SHP77 (cell line): ENCODE results near the gene ANKRD6.

Experiments used
- DNase-seq, 2 experiments: peaks; one replicate each; lab custom pipeline; 2025; lab: John Stamatoyannopoulos, UW

The ANKRD6 gene

DNA sequence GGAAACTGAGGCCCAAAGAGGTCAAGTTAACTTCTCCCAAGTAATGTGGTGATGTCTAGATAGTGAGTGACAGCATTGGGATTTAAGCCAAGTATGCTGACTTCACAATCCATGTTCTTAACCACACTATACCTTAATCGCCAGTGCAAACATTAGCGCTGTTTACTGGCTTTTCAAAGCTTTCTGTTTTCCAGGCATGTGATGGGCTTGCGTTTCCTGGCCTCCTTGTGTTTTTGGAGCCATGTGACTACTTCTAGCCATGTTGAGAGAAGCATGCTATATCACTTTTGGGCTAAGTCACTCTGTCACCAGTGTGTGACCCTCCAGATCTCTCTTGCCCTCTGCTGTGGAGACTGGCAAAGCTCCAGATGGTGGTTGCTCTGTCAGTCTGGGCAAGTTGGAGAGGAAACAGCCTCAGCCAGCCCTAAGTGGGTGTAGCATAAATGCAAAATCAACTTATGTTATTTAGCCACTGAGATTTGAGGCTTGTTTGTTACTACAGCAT is 76.9 kb downstream of the ANKRD6 start:
- peak; percentile 29 to 30 for DNase-seq

DNA sequence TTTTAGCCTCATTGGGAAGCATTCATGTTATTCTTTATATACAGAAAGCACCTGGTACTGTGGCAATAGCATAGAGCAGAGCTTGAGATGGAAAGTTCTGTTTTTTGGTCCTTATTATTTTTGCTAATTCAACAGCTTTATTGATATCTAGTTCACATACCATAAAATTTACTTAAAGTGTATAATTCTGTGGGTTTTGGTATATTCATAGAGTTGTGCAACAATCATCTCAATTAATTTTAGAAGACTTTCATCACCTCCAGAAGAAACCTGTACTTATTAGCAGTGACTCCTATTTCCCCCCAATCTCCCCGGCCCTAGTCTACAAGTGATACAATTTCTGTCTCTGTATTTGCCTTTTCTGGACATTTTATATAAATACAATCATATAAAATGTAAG is 77.4 kb downstream of the ANKRD6 start:
- no peak for DNase-seq

DNA sequence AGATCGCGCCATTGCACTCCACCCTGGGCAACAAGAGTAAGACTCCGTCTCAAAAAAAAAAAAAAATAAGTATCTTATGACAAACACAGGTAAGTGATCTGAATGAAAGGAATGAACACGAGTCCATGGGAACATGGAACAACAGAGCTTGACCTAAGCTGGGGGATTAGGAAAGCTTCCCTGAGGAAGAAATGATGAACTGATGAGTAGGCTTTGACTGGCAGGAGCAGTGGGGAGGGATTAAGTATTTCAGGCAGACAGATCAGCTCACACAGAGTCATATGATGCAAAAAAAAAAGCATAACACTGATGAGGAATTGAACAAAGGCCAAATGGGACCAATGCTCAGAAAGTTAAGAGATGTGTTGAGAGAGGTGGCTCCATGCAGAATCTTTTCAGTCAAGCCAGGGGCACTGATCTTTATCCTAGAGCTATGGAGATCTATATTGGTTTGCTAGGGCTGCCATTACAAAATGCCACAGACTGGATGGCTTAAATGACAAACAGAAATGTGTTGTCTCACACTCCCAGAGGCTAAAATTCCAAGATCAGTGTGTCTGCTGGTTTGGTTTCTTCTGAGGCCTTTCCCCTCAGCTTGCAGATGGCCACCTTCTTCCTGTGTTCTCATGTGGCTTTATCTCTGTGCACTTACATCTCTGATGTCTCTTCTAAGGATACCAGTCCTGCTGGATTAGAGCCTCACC is 85.6 kb downstream of the ANKRD6 start:
- no peak for DNase-seq

DNA sequence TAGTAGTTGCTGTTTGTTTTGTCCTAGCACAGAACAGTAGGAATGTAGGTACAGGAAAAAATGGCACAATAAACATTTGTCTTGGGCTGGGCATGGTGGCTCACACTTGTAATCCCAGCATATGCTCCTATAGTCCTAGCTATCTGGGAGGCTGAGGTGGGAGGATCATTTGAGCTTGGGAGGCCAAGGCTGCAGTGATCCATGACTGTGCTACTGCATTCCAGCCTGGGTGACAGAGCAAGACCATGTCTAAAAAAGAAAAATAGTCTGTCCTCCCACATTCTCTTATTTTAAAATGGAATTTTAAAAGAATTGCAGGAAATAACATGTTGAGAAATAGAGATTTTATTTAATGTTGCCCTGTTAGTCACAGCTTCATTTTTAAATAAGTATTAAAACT is 87.8 kb downstream of the ANKRD6 start:
- no peak for DNase-seq

DNA sequence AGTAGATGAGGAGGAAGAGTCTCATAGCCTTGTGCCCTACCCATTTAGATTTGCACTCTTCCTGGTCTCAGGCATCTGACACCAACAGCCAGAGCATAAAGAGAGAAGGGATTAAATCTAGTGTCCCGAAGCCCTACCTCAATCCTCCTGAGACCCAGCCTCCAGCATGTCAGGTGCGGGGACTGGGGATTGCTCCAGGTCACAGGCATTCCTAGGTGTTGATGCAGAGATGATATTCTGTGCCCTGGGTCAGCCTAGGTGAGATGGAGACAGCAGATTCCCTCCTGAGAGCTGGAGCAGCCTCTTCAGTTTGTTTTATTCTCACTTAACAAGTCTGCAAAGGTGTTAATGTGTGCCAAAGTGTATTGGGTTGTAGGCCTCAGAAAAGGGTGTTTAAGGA is 89.8 kb downstream of the ANKRD6 start:
- DNase-seq, result no peak

- no peak for DNase-seq
These were observed 93.0 kb downstream of the ANKRD6 start for GRCh38 chr6:89525786-89526562.

DNA sequence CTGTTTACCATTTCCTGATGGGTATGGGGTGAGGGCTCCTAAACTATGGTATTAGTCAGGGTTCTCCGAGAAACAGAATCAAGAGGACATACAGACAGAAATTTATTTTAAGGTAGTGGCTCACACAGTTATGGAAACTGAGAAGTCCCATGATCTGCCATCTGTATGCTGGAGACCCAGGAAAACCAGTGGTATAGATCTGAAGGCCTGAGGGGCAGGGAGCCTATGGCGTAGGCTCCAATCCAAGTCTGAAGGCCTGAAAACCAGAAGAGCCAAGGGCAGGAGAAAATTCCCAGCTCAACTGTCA is 93.6 kb downstream of the ANKRD6 start:
- no peak for DNase-seq

DNA sequence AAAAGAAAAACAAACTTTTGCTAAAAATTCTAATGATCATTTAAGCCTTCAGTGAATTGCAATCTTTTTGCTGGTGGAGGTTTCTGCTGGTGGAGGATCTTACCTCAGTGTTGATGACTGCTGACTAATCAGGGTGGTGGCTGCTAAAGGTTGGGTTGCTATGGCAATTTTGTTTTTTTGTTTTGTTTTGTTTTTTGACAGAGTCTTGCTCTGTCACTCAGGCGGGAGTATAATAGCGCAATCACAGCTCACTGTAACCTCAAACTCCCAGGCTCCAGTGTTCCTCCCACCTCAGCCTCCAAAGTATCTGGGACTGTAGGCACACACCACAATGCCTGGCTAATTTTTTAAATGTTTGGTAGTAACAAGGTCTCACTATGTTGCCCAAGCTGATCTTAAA is 94.7 kb downstream of the ANKRD6 start:
- DNase-seq, result no peak

DNA sequence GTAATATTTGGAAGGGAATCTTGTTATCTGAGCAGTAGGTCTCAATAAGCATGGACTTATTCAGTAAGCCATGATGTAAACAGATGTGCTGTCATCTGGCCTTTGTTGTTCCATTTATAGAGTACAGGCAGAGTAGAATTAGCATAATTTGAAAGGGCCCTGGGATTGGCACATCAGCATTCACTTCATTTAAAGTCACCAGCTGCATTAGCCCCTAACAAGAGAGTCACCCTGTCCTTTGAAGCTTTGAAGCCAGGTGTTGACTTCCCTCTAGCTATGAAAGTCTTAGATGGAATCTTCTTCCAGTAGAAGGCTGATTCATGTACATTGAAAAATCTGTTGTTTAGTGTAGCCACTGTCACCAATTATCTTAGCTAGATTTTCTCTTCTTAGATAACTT is 95.9 kb downstream of the ANKRD6 start:
- DNase-seq, result no peak

DNA sequence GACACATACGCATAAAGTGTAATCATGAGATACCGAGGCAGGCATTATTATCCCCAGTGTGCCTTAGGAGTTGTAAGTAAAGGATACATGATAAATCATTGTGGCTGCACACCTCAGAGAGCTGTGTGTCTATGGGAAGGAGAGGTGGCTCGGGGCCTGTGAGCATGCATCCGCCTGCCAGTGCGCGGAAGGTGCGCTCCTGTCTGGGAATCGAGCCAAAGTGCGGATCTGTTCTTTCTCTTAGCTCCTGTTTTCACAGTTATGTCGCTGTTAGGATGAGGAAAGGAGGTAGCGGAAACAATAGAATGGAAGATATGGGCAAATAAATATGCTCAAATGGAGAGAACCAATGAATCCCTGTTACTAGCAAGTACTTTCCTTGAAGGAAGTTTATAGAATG is 98.0 kb downstream of the ANKRD6 start:
- peak in 1 of 2 experiments; percentile 12 for DNase-seq

GRCh38 chr6:89536231-89536630 is 103.3 kb downstream of the ANKRD6 start:
- peak; percentile 71 to 87 for DNase-seq

GRCh38 chr6:89539779-89540178 is 106.8 kb downstream of the ANKRD6 start:
- no peak for DNase-seq

DNA sequence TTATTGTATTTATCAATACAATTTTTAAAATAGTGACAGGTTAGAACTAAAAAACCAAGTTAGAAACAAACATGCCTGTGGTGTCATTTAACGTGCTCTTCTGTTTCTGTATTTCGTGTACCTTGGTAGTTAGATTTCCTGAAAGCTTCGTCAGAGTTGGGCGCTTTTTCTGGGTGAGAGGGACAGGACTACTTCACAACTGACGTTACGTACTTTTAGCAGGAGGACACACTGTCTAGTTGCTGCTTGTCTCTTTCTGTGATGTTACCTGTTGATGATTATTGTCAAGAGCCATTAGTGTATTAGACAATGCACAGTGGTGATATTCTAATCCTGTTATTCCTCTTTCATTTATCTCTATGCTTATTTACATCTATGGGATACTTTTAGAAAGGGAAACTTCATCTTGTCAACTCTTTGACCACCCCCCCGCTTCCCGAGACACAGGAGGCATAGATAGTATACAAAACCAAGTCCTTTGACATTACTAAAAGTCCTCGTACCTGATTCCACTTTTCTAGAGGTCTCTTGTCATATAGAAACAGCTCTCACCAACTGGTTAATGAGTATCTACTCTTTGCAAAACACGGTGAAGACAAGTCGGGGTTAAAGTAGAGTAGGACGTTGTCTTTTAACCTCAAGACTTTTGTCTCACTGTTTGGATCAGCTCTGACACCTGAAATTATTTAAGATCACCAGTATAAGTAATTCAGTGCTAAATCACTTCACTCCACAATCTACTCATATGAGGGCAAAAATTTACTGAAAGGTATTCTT is 109.3 kb downstream of the ANKRD6 start:
- no peak for DNase-seq

GRCh38 chr6:89542866-89543265 is 109.9 kb downstream of the ANKRD6 start:
- no peak for DNase-seq

DNA sequence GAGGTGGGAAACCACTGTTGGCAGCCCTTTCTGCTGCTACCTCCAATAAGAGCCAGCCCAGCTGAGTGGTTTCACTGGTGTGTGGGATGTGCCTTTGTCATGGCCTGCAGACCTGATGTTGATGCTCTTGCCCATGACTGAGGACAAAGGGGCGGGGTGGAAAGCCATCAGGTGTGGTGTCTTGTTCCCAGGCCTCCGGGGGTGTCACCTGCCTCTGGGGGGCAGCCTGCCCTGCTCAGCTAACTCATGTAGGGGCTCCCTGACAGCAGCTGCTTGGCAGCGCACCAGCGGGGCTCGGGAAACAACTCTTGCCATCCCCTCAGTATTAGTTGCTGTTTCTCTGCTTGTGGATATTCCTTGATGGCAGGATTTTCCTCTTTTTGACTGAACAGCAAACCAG is 114.3 kb downstream of the ANKRD6 start:
- no peak for DNase-seq

DNA sequence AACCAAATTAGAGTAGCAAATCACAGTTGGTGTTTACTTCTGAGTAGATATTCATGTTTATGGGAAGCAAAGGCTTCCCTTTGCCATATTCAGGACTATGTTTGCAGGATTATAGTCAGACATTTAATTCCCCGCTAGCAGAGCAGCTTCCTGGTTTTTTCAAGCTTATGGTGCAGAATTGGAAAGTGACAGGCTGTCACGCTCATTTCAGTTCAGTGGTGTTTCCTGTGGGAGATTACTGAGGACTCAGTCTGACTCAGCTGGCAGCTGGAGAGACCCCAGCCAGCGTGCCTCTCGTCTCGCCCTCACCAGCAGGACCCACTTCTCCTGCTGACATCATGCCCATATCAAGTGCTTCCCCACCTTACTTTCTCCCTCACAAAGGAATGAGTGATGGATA is 120.5 kb downstream of the ANKRD6 start:
- DNase-seq, result no peak

- no peak for DNase-seq
These were observed 121.2 kb downstream of the ANKRD6 start for GRCh38 chr6:89554106-89554505.

- DNase-seq, result no peak
These were observed 122.1 kb downstream of the ANKRD6 start for GRCh38 chr6:89555031-89555430.

- no peak for DNase-seq
These were observed 122.9 kb downstream of the ANKRD6 start for GRCh38 chr6:89555806-89556205.

DNA sequence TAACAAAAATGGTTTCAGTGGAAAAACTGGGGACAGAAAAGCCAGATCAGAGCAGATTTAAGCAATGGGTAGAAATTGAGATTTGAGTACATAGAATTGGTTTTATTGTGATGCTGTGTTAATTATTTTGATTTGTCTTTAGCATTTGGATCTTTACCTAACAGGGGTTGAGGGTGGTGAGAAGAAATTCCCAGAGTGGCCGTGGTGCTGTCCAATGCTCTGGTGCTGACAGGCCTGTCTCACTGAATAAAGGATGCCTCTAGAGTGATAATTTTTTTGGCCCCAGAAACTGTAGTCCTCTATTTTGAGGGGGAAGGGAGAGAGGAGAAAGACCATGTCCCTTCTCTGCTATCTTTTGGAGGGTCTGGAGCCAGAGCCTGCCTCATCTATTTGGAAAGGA is 126.5 kb downstream of the ANKRD6 start:
- no peak for DNase-seq

GRCh38 chr6:89562093-89562973 is 129.4 kb downstream of the ANKRD6 start:
- DNase-seq, result peak; percentile 8 to 55

GRCh38 chr6:89563866-89564265 is 130.9 kb downstream of the ANKRD6 start:
- DNase-seq, result no peak
